ENCODE measurements around the gene AK5. TPM values are rescaled to one million over a fixed set of nuclear protein-coding genes. Genes with fewer than 3 reads are reported as not detected.

AK5 gene
- total RNA-seq, 4 donors from 2014 or later = 0.13 to 0.84 (median 0.47) TPM; not detected in 1

GRCh38 chr1:77594366-77595112 is 312.7 kb downstream of the AK5 start:
- no peak for DNase-seq (ENCODE audit: low spot score)
- ATAC-seq (ENCODE audit: low FRiP score) = no peak
- TF ChIP-seq CTCF (IDR thresholded peaks at IDR 0.05) = no peak

GRCh38 chr1:77597310-77597709 is 315.5 kb downstream of the AK5 start:
- TF ChIP-seq CTCF (IDR thresholded peaks at IDR 0.05) = no peak

GRCh38 chr1:77605246-77606026 is 323.6 kb downstream of the AK5 start:
- ATAC-seq (ENCODE audit: low FRiP score) (no peak), DNase-seq (ENCODE audit: low spot score) (no peak)
- TF ChIP-seq CTCF (IDR thresholded peaks at IDR 0.05) = no peak

More at GRCh38 chr1:77597310-77597709, 315.5 kb downstream of the AK5 start:
- DNase-seq (ENCODE audit: low spot score) (no peak), ATAC-seq (ENCODE audit: low FRiP score) (no peak)

GRCh38 chr1:77608893-77609292 is 327.1 kb downstream of the AK5 start:
- no peak for TF ChIP-seq CTCF (IDR thresholded peaks at IDR 0.05)
- no peak for ATAC-seq (ENCODE audit: low FRiP score)

More at GRCh38 chr1:77608893-77609292, 327.1 kb downstream of the AK5 start:
- no peak for DNase-seq (ENCODE audit: low spot score)

Small RNAs within 50 kb of the gene (small RNA-seq; reads per million reads assigned to genes)
- not detected for gene RNU7-8P

Other genes with a start within 250 kb of the AK5 start
- gene PIGK, start 62.6 kb upstream of the AK5 start, total RNA-seq = 10 to 100 TPM; 10.9 to 23.0 (median 14.4) TPM